Measurements from ENCODE around the gene CFAP73.

Gene CFAP73

GRCh38 chr12:113162102-113163029 is 12.8 kb downstream of the CFAP73 start:
- no peaks in the 10 kb centered on the region for H3K79me2 ChIP-seq (ENCODE audit: insufficient read depth, low read length)
- TF ChIP-seq CTCF (IDR thresholded peaks at IDR 0.05; ENCODE audit: insufficient read depth, low read length, poor library complexity, severe bottlenecking) (no peak), EZH2phosphoT487 (conservative IDR thresholded peaks at IDR 0.05; ENCODE audit: low read length) (no peak)
- no peaks in the 10 kb centered on the region; the same call in 1 of the 2 replicates for H3K36me3 ChIP-seq (ENCODE audit: low read length)
- no peak overlapping the region for H3K4me3 ChIP-seq (ENCODE audit: insufficient read depth, low read length, poor library complexity, severe bottlenecking)
- no peak overlapping the region for H3K4me2 ChIP-seq (ENCODE audit: low read depth, low read length, poor library complexity, severe bottlenecking)
- no peaks in the 10 kb centered on the region for H3K9me2 ChIP-seq (replicated peaks; ENCODE audit: insufficient read depth, low read length)
- H3F3A ChIP-seq (ENCODE audit: insufficient read depth) = peaks cover 4% of the 10 kb centered on the region; the same call in 1 of the 2 replicates
- no peak overlapping the region for H2AFZ ChIP-seq (ENCODE audit: low read depth, low read length, severe bottlenecking)
- peak overlapping the region; percentile 18; the same call in 1 of the 2 replicates for H3K27ac ChIP-seq (ENCODE audit: low read depth, low read length)
- H3K9me3 ChIP-seq (ENCODE audit: insufficient read depth, low read length) = no peaks in the 10 kb centered on the region
- no peaks in the 10 kb centered on the region for H3K27me3 ChIP-seq (ENCODE audit: low read length)
- no peak overlapping the region for H3K9ac ChIP-seq (ENCODE audit: low read length)
- H4K20me1 ChIP-seq (ENCODE audit: low read depth, low read length) = no peaks in the 10 kb centered on the region

DNA sequence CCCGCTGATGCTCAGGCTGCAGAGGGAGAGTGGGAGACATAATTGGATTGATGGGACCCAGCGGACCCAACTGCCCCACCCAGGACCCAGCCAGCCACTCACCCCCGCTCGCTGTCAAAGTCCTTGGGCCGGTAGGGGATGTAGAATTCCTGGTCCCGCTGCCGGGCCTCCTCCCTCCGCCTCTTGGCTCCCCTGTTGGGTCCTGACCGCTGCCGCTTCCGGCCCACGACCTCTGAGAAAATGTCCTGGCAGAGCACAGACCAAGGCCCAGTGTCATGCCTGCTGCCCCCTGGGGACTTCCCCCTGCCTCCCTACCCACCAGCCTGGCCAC is 13.5 kb downstream of the CFAP73 start:
- Histone ChIP-seq H3K4me2 (ENCODE audit: low read depth, low read length, poor library complexity, severe bottlenecking) (no peak overlapping the region), H4K20me1 (ENCODE audit: low read depth, low read length) (no peaks in the 10 kb centered on the region), H3K79me2 (ENCODE audit: insufficient read depth, low read length) (no peaks in the 10 kb centered on the region), H2AFZ (ENCODE audit: low read depth, low read length, severe bottlenecking) (no peak overlapping the region), H3K27me3 (ENCODE audit: low read length) (no peaks in the 10 kb centered on the region), H3K9me3 (ENCODE audit: insufficient read depth, low read length) (no peaks in the 10 kb centered on the region), H3K36me3 (ENCODE audit: low read length) (no peaks in the 10 kb centered on the region; the same call in 1 of the 2 replicates), H3K27ac (ENCODE audit: low read depth, low read length) (no peak overlapping the region), H3K9ac (ENCODE audit: low read length) (no peak overlapping the region), H3F3A (ENCODE audit: insufficient read depth) (no peaks in the 10 kb centered on the region), H3K9me2 (replicated peaks; ENCODE audit: insufficient read depth, low read length) (no peaks in the 10 kb centered on the region), H3K4me3 (ENCODE audit: insufficient read depth, low read length, poor library complexity, severe bottlenecking) (no peak overlapping the region)
- TF ChIP-seq EZH2phosphoT487 (conservative IDR thresholded peaks at IDR 0.05; ENCODE audit: low read length) (no peak), CTCF (IDR thresholded peaks at IDR 0.05; ENCODE audit: insufficient read depth, low read length, poor library complexity, severe bottlenecking) (no peak)

- no peaks in the 10 kb centered on the region for H3K79me2 ChIP-seq (ENCODE audit: insufficient read depth, low read length)
- H3K36me3 ChIP-seq (ENCODE audit: low read length) = no peaks in the 10 kb centered on the region; the same call in 1 of the 2 replicates
- no peaks in the 10 kb centered on the region for H3K9me2 ChIP-seq (replicated peaks; ENCODE audit: insufficient read depth, low read length)
- no peak overlapping the region for H3K27ac ChIP-seq (ENCODE audit: low read depth, low read length)
- no peak overlapping the region for H3K9ac ChIP-seq (ENCODE audit: low read length)
- no peaks in the 10 kb centered on the region for H3K27me3 ChIP-seq (ENCODE audit: low read length)
- H4K20me1 ChIP-seq (ENCODE audit: low read depth, low read length) = no peaks in the 10 kb centered on the region
- H3K4me3 ChIP-seq (ENCODE audit: insufficient read depth, low read length, poor library complexity, severe bottlenecking) = no peak overlapping the region
- no peak overlapping the region for H2AFZ ChIP-seq (ENCODE audit: low read depth, low read length, severe bottlenecking)
- no peak overlapping the region for H3K4me2 ChIP-seq (ENCODE audit: low read depth, low read length, poor library complexity, severe bottlenecking)
- no peak for TF ChIP-seq CTCF (IDR thresholded peaks at IDR 0.05; ENCODE audit: insufficient read depth, low read length, poor library complexity, severe bottlenecking)
- TF ChIP-seq EZH2phosphoT487 (conservative IDR thresholded peaks at IDR 0.05; ENCODE audit: low read length) = no peak
- no peaks in the 10 kb centered on the region for H3F3A ChIP-seq (ENCODE audit: insufficient read depth)
- H3K9me3 ChIP-seq (ENCODE audit: insufficient read depth, low read length) = no peaks in the 10 kb centered on the region
These were observed 14.5 kb downstream of the CFAP73 start for GRCh38 chr12:113164014-113164413.

All from SU-DHL-6 (cell line).